HCT116 (cell line): ENCODE measurements around the gene IGFBP6. TPM values are rescaled to one million over a fixed set of nuclear protein-coding genes. Genes with fewer than 3 reads are reported as not detected.

Source experiments
- ATAC-seq: fragments of 200-7000 bp; cut with Tn5 transposase; 2 replicates; pipeline ENCODE4 v1.9.1; 2020; ENCODE audit warnings: mild to moderate bottlenecking, moderate library complexity
- BruUV-seq: library from RNA; stranded (reverse); fragments of 400-500 nt; replicated peaks from 2 replicates; lab custom pipeline; 2021; lab: Mats Ljungman, UMichigan
- CTCF ChIA-PET: fragments of 300-600 bp; sonication (Branson Sonifier 250); formaldehyde crosslinking; loops from one replicate; lab custom pipeline; 2021; ENCODE audit warnings: antibody characterized with exemption; lab: Charles Lee
- POLR2A ChIA-PET: fragments of 300-600, 350-600 bp; sonication (Branson Sonifier 250); formaldehyde crosslinking; loops from one replicate; lab custom pipeline; 2021; ENCODE audit warnings: antibody characterized with exemption; lab: Charles Lee
- RAD21 ChIA-PET, 2 experiments: fragments of 300-600 bp; sonication (Branson Sonifier 250); formaldehyde crosslinking; loops; one replicate each; lab custom pipeline; 2023; ENCODE audit warnings: low total read pairs in 2 of 2; ENCODE audit not compliant: uncharacterized antibody in 2 of 2, unreplicated experiment in 2 of 2, low non-redundant PET in 1 of 2; lab: Charles Lee
- DNase-seq: peaks from one replicate; pipeline ENCODE4 v3.0.0-alpha.2; 2010; ENCODE audit warnings: low read depth, low spot score
- H2AFZ ChIP-seq: fragments of 200-600 bp; shearing (Covaris generic), sonication (generic); 2 replicates; pipeline ENCODE4 v1.6.1; 2017; ENCODE audit warnings: low read depth, mixed run types, mixed read lengths, antibody characterized with exemption, low read length; ENCODE audit not compliant: poor library complexity, severe bottlenecking
- H3K27ac ChIP-seq: 2 replicates; pipeline ENCODE4 v1.5.1; 2012; ENCODE audit warnings: low read depth, low read length
- H3K27me3 ChIP-seq: fragments of 200-600 bp; sonication (generic); 2 replicates; pipeline ENCODE4 v1.6.1; 2016; ENCODE audit warnings: mixed run types, low read length, mixed read lengths; ENCODE audit not compliant: insufficient read depth
- H3K36me3 ChIP-seq, 2 experiments: fragments of 200-500 bp in 1 of 2; fragments of 200-600 bp in 1 of 2; sonication (Bioruptor generic) in 1 of 2; sonication (generic) in 1 of 2; 2 replicates each; pipeline versions ENCODE4 v1.5.1 to v1.6.1; 2014 to 2016; ENCODE audit warnings: low read length in 2 of 2, inconsistent platforms in 1 of 2, mixed read lengths in 1 of 2, mixed run types in 1 of 2; ENCODE audit not compliant: insufficient read depth in 2 of 2, control insufficient read depth in 1 of 2
- H3K4me1 ChIP-seq, 2 experiments: fragments of 200-600 bp in 1 of 2; sonication (generic) in 1 of 2; 2 replicates each; pipeline versions ENCODE4 v1.5.1 to v1.6.1; 2012 to 2017; ENCODE audit warnings: low read length in 2 of 2, inconsistent platforms in 1 of 2, mild to moderate bottlenecking in 1 of 2, mixed read lengths in 1 of 2, mixed run types in 1 of 2, moderate library complexity in 1 of 2; ENCODE audit not compliant: insufficient read depth in 2 of 2, control insufficient read depth in 1 of 2
- H3K4me2 ChIP-seq: fragments of 200-600 bp; sonication (generic); 2 replicates; pipeline ENCODE4 v1.6.1; 2017; ENCODE audit warnings: mixed run types, low read length, mixed read lengths
- H3K4me3 ChIP-seq, 2 experiments: fragments of 200-600 bp in 1 of 2; sonication (generic) in 1 of 2; replicated peaks in 1 of 2; 2 replicates each; pipeline ENCODE4 v1.5.1; 2011 to 2016; ENCODE audit warnings: low read length in 2 of 2, control low read depth in 1 of 2, low read depth in 1 of 2, mild to moderate bottlenecking in 1 of 2, mixed read lengths in 1 of 2, mixed run types in 1 of 2
- H3K79me2 ChIP-seq: fragments of 200-600 bp; sonication (generic); 2 replicates; pipeline ENCODE4 v1.6.1; 2017; ENCODE audit warnings: mild to moderate bottlenecking, mixed run types, low read length, moderate library complexity, mixed read lengths; ENCODE audit not compliant: insufficient read depth
- H3K9ac ChIP-seq: fragments of 200-600 bp; sonication (generic); 2 replicates; pipeline ENCODE4 v1.6.1; 2016; ENCODE audit warnings: low read length, mixed read lengths
- H3K9me2 ChIP-seq: fragments of 200-600 bp; sonication (generic), shearing (Covaris generic); 2 replicates; pipeline ENCODE4 v1.6.1; 2017; ENCODE audit warnings: mixed run types, mild to moderate bottlenecking, moderate library complexity; ENCODE audit not compliant: insufficient read depth
- H3K9me3 ChIP-seq, 2 experiments: fragments of 200-500 bp in 1 of 2; fragments of 200-600 bp in 1 of 2; sonication (Bioruptor generic) in 1 of 2; sonication (generic) in 1 of 2; 2 replicates each; pipeline ENCODE4 v1.6.1; 2014 to 2017; ENCODE audit warnings: low read length in 2 of 2, mixed read lengths in 2 of 2, inconsistent platforms in 1 of 2, low read depth in 1 of 2, mild to moderate bottlenecking in 1 of 2, mixed run types in 1 of 2, moderate library complexity in 1 of 2; ENCODE audit not compliant: control insufficient read depth in 1 of 2, insufficient read depth in 1 of 2
- H4K20me1 ChIP-seq: fragments of 200-600 bp; sonication (generic), shearing (Covaris generic); 2 replicates; pipeline ENCODE4 v1.6.1; 2017; ENCODE audit warnings: mixed run types, mild to moderate bottlenecking, moderate library complexity; ENCODE audit not compliant: insufficient read depth
- POLR2A ChIP-seq: IDR thresholded peaks from 2 replicates; pipeline ENCODE4 v1.7.0; 2011; ENCODE audit warnings: borderline replicate concordance; ENCODE audit not compliant: insufficient read depth, insufficient read length; ENCODE audit errors: extremely low read depth
- POLR2AphosphoS5 ChIP-seq: IDR thresholded peaks from 2 replicates; pipeline ENCODE4 v1.6.1; 2011; ENCODE audit warnings: mild to moderate bottlenecking, low read depth, low read length, moderate library complexity
- ZFX ChIP-seq: fragments of 450-650 bp; IDR thresholded peaks from 2 replicates; pipeline ENCODE4 v1.6.1; 2017
- intact Hi-C: fragments of 100-400 bp; cut with micrococcal nuclease; formaldehyde crosslinking; loops from 2 replicates; pipeline ENCODE4 v1.10.0; 2022
- total RNA-seq: library from RNA; stranded (reverse); gene quantifications from one replicate; pipeline ENCODE4 v1.2.1, GENCODE V29; 2021; ENCODE audit not compliant: unreplicated experiment
- TF ChIP-seq, protein P1 (sequence below), 3 experiments: fragments of 200-600 bp in 1 of 3; sonication (generic) in 1 of 3; IDR thresholded peaks in 2 of 3; conservative IDR thresholded peaks in 1 of 3; 2 replicates each; pipeline ENCODE4 v1.5.1; 2012 to 2017; ENCODE audit warnings: low read depth in 2 of 3, low read length in 2 of 3, antibody characterized with exemption in 1 of 3, borderline replicate concordance in 1 of 3, control low read depth in 1 of 3, mild to moderate bottlenecking in 1 of 3, mixed read lengths in 1 of 3, mixed run types in 1 of 3, moderate library complexity in 1 of 3; ENCODE audit not compliant: insufficient read depth in 1 of 3

IGFBP6 gene
- total RNA-seq, 1 experiment from 2014 or later = 83.4 TPM

DNA sequence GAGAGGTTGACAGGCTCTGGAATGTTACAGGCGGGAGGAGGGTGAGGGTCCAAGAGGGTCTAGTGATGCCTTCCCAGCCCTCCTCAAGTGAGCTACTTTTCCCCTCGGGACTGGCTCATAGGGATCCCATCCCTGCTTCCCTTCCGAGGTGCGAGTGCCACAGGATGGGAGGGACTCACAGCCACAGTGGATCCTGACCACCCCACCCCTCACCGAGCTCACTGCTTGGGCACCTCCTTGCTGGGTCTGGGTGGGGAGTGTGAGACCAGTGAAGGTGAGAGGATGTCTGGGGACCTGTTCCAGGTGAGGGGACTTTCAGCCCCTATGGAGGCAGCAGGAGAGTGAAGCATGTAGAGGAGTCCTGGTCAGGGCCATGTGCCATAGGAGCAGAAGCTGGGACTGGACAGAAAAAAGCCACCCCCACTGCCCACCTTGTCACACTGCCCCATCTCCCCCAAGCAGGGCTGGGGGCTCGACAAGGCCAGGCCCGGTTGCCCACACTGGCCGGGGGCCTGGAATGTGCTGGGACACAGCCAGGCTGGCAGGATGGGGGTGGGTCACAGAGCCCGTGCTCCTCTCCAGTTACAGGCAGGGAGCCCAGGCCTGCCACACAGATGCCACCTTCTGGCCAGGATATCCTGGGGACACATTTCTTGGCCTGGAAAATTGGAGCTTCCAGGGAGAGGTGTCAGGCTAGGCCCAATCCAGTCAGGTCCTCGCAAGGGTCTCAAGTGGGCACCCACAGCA, 49.3 kb upstream of the IGFBP6 start:
- Histone ChIP-seq H3K9ac (peak overlapping the region; percentile 75), H3K4me1 (peaks cover 72 to 95% of the 10 kb centered on the region in 2 experiments), H3K4me3 (peak overlapping the region; percentile 39 to 59), H2AFZ (no peak overlapping the region), H3K27ac (peak overlapping the region; percentile 91), H3K9me3 (no peaks in the 10 kb centered on the region), H3K36me3 (no peaks in the 10 kb centered on the region), H3K27me3 (no peaks in the 10 kb centered on the region), H3K79me2 (peaks cover 23% of the 10 kb centered on the region; the same call in 1 of the 2 replicates), H3K4me2 (peak overlapping the region; percentile 97), H3K9me2 (no peaks in the 10 kb centered on the region), H4K20me1 (no peaks in the 10 kb centered on the region)
- intact Hi-C loops = loop anchor here (5.0 kb wide), 2 partner anchors 41 to 319 kb away; partner anchors contain the start of gene EIF4B
- RAD21 ChIA-PET = interaction anchor here (0.6 to 2.1 kb wide), 4 partner anchors 13 to 88 kb away, joined by 3 to 7 read pairs (median 4); no protein-coding TSS in a partner anchor
- BruUV-seq = no TSS peak
- peak; percentile 49 for ATAC-seq
- CTCF ChIA-PET = interaction anchor here (0.7 to 2.8 kb wide), 20 partner anchors 9 to 904 kb away, joined by 3 to 20 read pairs (median 4); partner anchors contain the start of genes CSAD, EIF4B and ZNF740
- POLR2A ChIA-PET = interaction anchor here (0.7 to 2.3 kb wide), 10 partner anchors 7 to 142 kb away, joined by 3 to 12 read pairs (median 4); partner anchors contain the start of genes CSAD, EIF4B, IGFBP6 and SPRYD3
- TF ChIP-seq ZFX (no peak; the same call in 1 of the 2 replicates), POLR2AphosphoS5 (0 out of 2 replicates have a peak, but pooled peaks have one; percentile 24), POLR2A (peak; percentile 40)
- TF ChIP-seq, protein P1, sequence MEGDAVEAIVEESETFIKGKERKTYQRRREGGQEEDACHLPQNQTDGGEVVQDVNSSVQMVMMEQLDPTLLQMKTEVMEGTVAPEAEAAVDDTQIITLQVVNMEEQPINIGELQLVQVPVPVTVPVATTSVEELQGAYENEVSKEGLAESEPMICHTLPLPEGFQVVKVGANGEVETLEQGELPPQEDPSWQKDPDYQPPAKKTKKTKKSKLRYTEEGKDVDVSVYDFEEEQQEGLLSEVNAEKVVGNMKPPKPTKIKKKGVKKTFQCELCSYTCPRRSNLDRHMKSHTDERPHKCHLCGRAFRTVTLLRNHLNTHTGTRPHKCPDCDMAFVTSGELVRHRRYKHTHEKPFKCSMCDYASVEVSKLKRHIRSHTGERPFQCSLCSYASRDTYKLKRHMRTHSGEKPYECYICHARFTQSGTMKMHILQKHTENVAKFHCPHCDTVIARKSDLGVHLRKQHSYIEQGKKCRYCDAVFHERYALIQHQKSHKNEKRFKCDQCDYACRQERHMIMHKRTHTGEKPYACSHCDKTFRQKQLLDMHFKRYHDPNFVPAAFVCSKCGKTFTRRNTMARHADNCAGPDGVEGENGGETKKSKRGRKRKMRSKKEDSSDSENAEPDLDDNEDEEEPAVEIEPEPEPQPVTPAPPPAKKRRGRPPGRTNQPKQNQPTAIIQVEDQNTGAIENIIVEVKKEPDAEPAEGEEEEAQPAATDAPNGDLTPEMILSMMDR (IDR thresholded peaks at IDR 0.05 in 2 of 3, conservative IDR thresholded peaks at IDR 0.05 in 1 of 3; ENCODE audit: borderline replicate concordance in 1 of 3, insufficient read depth in 1 of 3, low read depth in 2 of 3, low read length in 2 of 3) = peak in 2 of 3 experiments; percentile 47 to 50; a peak in 4 of 6 replicates
- DNase-seq = no peak
